Rectal smooth muscle tissue (tissue), 1 donor: ENCODE results near the gene OSM.

Source experiments
- H3K27ac ChIP-seq: one replicate; pipeline ENCODE4 v1.7.0; 2013; ENCODE audit warnings: low read depth, low read length, inconsistent platforms
- H3K27me3 ChIP-seq: one replicate; pipeline ENCODE4 v1.7.0; 2013; ENCODE audit warnings: low read length; ENCODE audit not compliant: control insufficient read depth, insufficient read depth
- H3K36me3 ChIP-seq: one replicate; pipeline ENCODE4 v1.7.0; 2013; ENCODE audit warnings: low read length; ENCODE audit not compliant: control insufficient read depth, insufficient read depth
- H3K4me1 ChIP-seq: one replicate; pipeline ENCODE4 v1.7.0; 2013; ENCODE audit warnings: low read length; ENCODE audit not compliant: control insufficient read depth, insufficient read depth
- H3K4me3 ChIP-seq: one replicate; pipeline ENCODE4 v1.7.0; 2013; ENCODE audit warnings: low read length
- H3K9ac ChIP-seq: one replicate; pipeline ENCODE4 v1.7.0; 2013; ENCODE audit warnings: low read length

The OSM gene

GRCh38 chr22:30263883-30264282 is 2.8 kb downstream of the OSM start:
- Histone ChIP-seq H3K27me3 (no peaks in the 10 kb centered on the region), H3K4me3 (no peak overlapping the region), H3K9ac (no peak overlapping the region), H3K4me1 (no peaks in the 10 kb centered on the region), H3K27ac (no peak overlapping the region), H3K36me3 (no peaks in the 10 kb centered on the region)

- Histone ChIP-seq H3K27ac (no peak overlapping the region), H3K9ac (no peak overlapping the region), H3K36me3 (no peaks in the 10 kb centered on the region), H3K4me3 (peak overlapping the region; percentile 49), H3K4me1 (no peaks in the 10 kb centered on the region), H3K27me3 (no peaks in the 10 kb centered on the region)
Observed at GRCh38 chr22:30262917-30263741, 3.5 kb downstream of the OSM start.

- H3K27ac ChIP-seq = no peak overlapping the region
- H3K27me3 ChIP-seq = no peaks in the 10 kb centered on the region
- no peak overlapping the region for H3K4me3 ChIP-seq
- H3K4me1 ChIP-seq = no peaks in the 10 kb centered on the region
- no peaks in the 10 kb centered on the region for H3K36me3 ChIP-seq
- H3K9ac ChIP-seq = no peak overlapping the region
Observed at GRCh38 chr22:30262112-30262511, 4.5 kb downstream of the OSM start.

GRCh38 chr22:30261134-30261533 is 5.5 kb downstream of the OSM start:
- Histone ChIP-seq H3K4me1 (no peaks in the 10 kb centered on the region), H3K9ac (no peak overlapping the region), H3K36me3 (no peaks in the 10 kb centered on the region), H3K27me3 (no peaks in the 10 kb centered on the region), H3K4me3 (no peak overlapping the region), H3K27ac (no peak overlapping the region)

- H3K4me3 ChIP-seq = no peak overlapping the region
- H3K9ac ChIP-seq = no peak overlapping the region
- H3K27ac ChIP-seq = no peak overlapping the region
- peaks cover 2% of the 10 kb centered on the region for H3K4me1 ChIP-seq
- no peaks in the 10 kb centered on the region for H3K36me3 ChIP-seq
- H3K27me3 ChIP-seq = no peaks in the 10 kb centered on the region
Observed at GRCh38 chr22:30260682-30261081, 6.0 kb downstream of the OSM start.

- Histone ChIP-seq H3K36me3 (no peaks in the 10 kb centered on the region), H3K9ac (no peak overlapping the region), H3K27ac (no peak overlapping the region), H3K4me3 (no peak overlapping the region), H3K4me1 (peaks cover 2% of the 10 kb centered on the region), H3K27me3 (no peaks in the 10 kb centered on the region)
Observed at GRCh38 chr22:30260276-30260675, 6.4 kb downstream of the OSM start.

- Histone ChIP-seq H3K27me3 (no peaks in the 10 kb centered on the region), H3K27ac (no peak overlapping the region), H3K4me3 (no peak overlapping the region), H3K4me1 (peaks cover 2% of the 10 kb centered on the region), H3K9ac (no peak overlapping the region), H3K36me3 (no peaks in the 10 kb centered on the region)
Observed at GRCh38 chr22:30254314-30254713, 12.3 kb downstream of the OSM start.

GRCh38 chr22:30253205-30253852 is 13.3 kb downstream of the OSM start:
- Histone ChIP-seq H3K4me1 (peaks cover 2% of the 10 kb centered on the region), H3K27me3 (no peaks in the 10 kb centered on the region), H3K9ac (no peak overlapping the region), H3K36me3 (no peaks in the 10 kb centered on the region), H3K27ac (no peak overlapping the region), H3K4me3 (peak overlapping the region; percentile 0)

- Histone ChIP-seq H3K9ac (no peak overlapping the region), H3K4me1 (peaks cover 2% of the 10 kb centered on the region), H3K36me3 (no peaks in the 10 kb centered on the region), H3K27ac (no peak overlapping the region), H3K4me3 (peak overlapping the region; percentile 0), H3K27me3 (no peaks in the 10 kb centered on the region)
Observed at GRCh38 chr22:30252411-30253204, 14.0 kb downstream of the OSM start.

- Histone ChIP-seq H3K9ac (no peak overlapping the region), H3K4me1 (peaks cover 2% of the 10 kb centered on the region), H3K4me3 (no peak overlapping the region), H3K36me3 (no peaks in the 10 kb centered on the region), H3K27me3 (peaks cover 4% of the 10 kb centered on the region), H3K27ac (no peak overlapping the region)
Observed at GRCh38 chr22:30251711-30252110, 14.9 kb downstream of the OSM start.

GRCh38 chr22:30250661-30251267 is 15.9 kb downstream of the OSM start:
- Histone ChIP-seq H3K27me3 (peaks cover 4% of the 10 kb centered on the region), H3K27ac (no peak overlapping the region), H3K9ac (no peak overlapping the region), H3K4me1 (no peaks in the 10 kb centered on the region), H3K36me3 (no peaks in the 10 kb centered on the region), H3K4me3 (no peak overlapping the region)

GRCh38 chr22:30250039-30250565 is 16.5 kb downstream of the OSM start:
- H3K9ac ChIP-seq = no peak overlapping the region
- H3K4me1 ChIP-seq = no peaks in the 10 kb centered on the region
- peaks cover 6% of the 10 kb centered on the region for H3K27me3 ChIP-seq
- H3K4me3 ChIP-seq = no peak overlapping the region
- no peak overlapping the region for H3K27ac ChIP-seq
- no peaks in the 10 kb centered on the region for H3K36me3 ChIP-seq
